Sigmoid colon (tissue), 7 donors: ENCODE results near the gene KRTAP4-3. TPM values are rescaled to one million over a fixed set of nuclear protein-coding genes. Genes with fewer than 3 reads are reported as not detected.

Experiments used
- DNase-seq: peaks from one replicate; pipeline ENCODE4 v3.0.0-alpha.2; 2019
- H3K27ac ChIP-seq, 4 donors: fragments of 200-600 bp; sonication (generic); one replicate each; pipeline ENCODE4 v1.5.1; 2016 to 2019; ENCODE audit warnings: mild to moderate bottlenecking in 1 of 4
- H3K27me3 ChIP-seq, 3 donors: fragments of 200-600 bp; sonication (generic); one replicate each; pipeline ENCODE4 v1.5.1; 2019; ENCODE audit warnings: mild to moderate bottlenecking in 1 of 3
- H3K36me3 ChIP-seq, 4 donors: fragments of 200-600 bp; sonication (generic); one replicate each; pipeline ENCODE4 v1.5.1; 2016 to 2019
- H3K4me1 ChIP-seq, 4 donors: fragments of 200-600 bp; sonication (generic); one replicate each; pipeline ENCODE4 v1.5.1; 2017 to 2019
- H3K4me3 ChIP-seq, 4 donors: fragments of 200-600 bp; sonication (generic); one replicate each; pipeline ENCODE4 v1.5.1; 2017 to 2019; ENCODE audit warnings: mild to moderate bottlenecking in 2 of 4, moderate library complexity in 1 of 4
- H3K9me3 ChIP-seq, 4 donors: fragments of 200-600 bp in 3 of 4; sonication (generic) in 3 of 4; one replicate each; pipeline versions ENCODE4 v1.5.1 to v1.6.1; 2013 to 2019
- CTCF ChIP-seq, 4 experiments: fragments of 450-650 bp in 3 of 4; fragments of 200-600 bp in 1 of 4; IDR thresholded peaks; one replicate each; pipeline ENCODE4 v1.5.1; 2016 to 2019; ENCODE audit warnings: antibody characterized with exemption in 4 of 4, mild to moderate bottlenecking in 3 of 4, moderate library complexity in 2 of 4
- EP300 ChIP-seq, 4 donors: sonication (generic); formaldehyde crosslinking; IDR thresholded peaks; one replicate each; pipeline ENCODE4 v1.6.1; 2017; ENCODE audit warnings: antibody characterized with exemption in 4 of 4
- POLR2A ChIP-seq, 2 donors: fragments of 450-650 bp; IDR thresholded peaks; one replicate each; pipeline ENCODE4 v1.6.1; 2016; ENCODE audit warnings: antibody characterized with exemption in 2 of 2, mild to moderate bottlenecking in 2 of 2, moderate library complexity in 2 of 2
- POLR2AphosphoS5 ChIP-seq, 4 donors: sonication (generic); formaldehyde crosslinking; IDR thresholded peaks; one replicate each; pipeline ENCODE4 v1.6.1; 2017; ENCODE audit warnings: antibody characterized with exemption in 4 of 4
- WGBS, 2 donors: extraction: QIAGEN DNeasy Blood & Tissue Kit; methylation state at CpG; one replicate each; pipeline ENCODE4 v1.1.7; 2013; 5-methylcytosine and 5-hydroxymethylcytosine counted together
- intact Hi-C: fragments of 100-400 bp; cut with DNase I; formaldehyde crosslinking; loops from one replicate; pipeline ENCODE4 v1.15.1; 2023
- polyA plus RNA-seq, 3 donors: library from polyadenylated mRNA; stranded (reverse); fragments of 200-250 nt; gene quantifications; one replicate each; pipeline ENCODE4 v1.2.3, GENCODE V29; 2013
- total RNA-seq, 4 donors: library from RNA; depleted of rRNA; stranded (reverse); fragments of >200 nt; gene quantifications; one replicate each; pipeline ENCODE4 v1.1.0, GENCODE V29; 2016
- donor health status: healthy with polysubstance abuse.
- donor health status: Bipolar disorder and iron deficiency.
- donor health status: healthy.

Gene KRTAP4-3
- total and polyA plus RNA-seq, 7 donors: not detected

GRCh38 chr17:41147531-41148204, 20.4 kb downstream of the KRTAP4-3 start:
- WGBS, 2 donors: 90 to 95% methylated on average over 2 of the region's 2 CpGs
- no peaks in the 10 kb centered on the region for H3K27me3 ChIP-seq
- H3K4me1 ChIP-seq: no peaks in the 10 kb centered on the region
- H3K27ac ChIP-seq: no peak overlapping the region
- intact Hi-C loops: no loop called here
- no peak for TF ChIP-seq POLR2AphosphoS5 (IDR thresholded peaks at IDR 0.05)
- TF ChIP-seq POLR2A (IDR thresholded peaks at IDR 0.05): no peak
- TF ChIP-seq CTCF (IDR thresholded peaks at IDR 0.05): no peak
- no peak for TF ChIP-seq EP300 (IDR thresholded peaks at IDR 0.05)
- H3K9me3 ChIP-seq: peaks cover 0 to 8% (median 3%) of the 10 kb centered on the region in 4 donors
- no peak overlapping the region for H3K4me3 ChIP-seq
- no peaks in the 10 kb centered on the region for H3K36me3 ChIP-seq
- DNase-seq: no peak

- Histone ChIP-seq H3K4me3 (no peak overlapping the region), H3K36me3 (no peaks in the 10 kb centered on the region), H3K4me1 (no peaks in the 10 kb centered on the region), H3K9me3 (peaks cover 0 to 11% (median 3%) of the 10 kb centered on the region in 4 donors), H3K27ac (no peak overlapping the region), H3K27me3 (no peaks in the 10 kb centered on the region)
- WGBS, 2 donors: 92 to 93% methylated on average over 2 of the region's 2 CpGs
- intact Hi-C loops: no loop called here
- TF ChIP-seq POLR2AphosphoS5 (IDR thresholded peaks at IDR 0.05): no peak
- TF ChIP-seq EP300 (IDR thresholded peaks at IDR 0.05): no peak
- no peak for TF ChIP-seq CTCF (IDR thresholded peaks at IDR 0.05)
- no peak for TF ChIP-seq POLR2A (IDR thresholded peaks at IDR 0.05)
- DNase-seq: no peak
Observed at GRCh38 chr17:41145261-41145660, 22.8 kb downstream of the KRTAP4-3 start.

GRCh38 chr17:41144846-41145245, 23.2 kb downstream of the KRTAP4-3 start:
- intact Hi-C loops: no loop called here

GRCh38 chr17:41141361-41141760, 26.7 kb downstream of the KRTAP4-3 start:
- Histone ChIP-seq H3K4me1 (no peaks in the 10 kb centered on the region), H3K27me3 (no peaks in the 10 kb centered on the region), H3K27ac (no peak overlapping the region), H3K9me3 (peaks cover 0 to 16% (median 4%) of the 10 kb centered on the region in 4 donors), H3K36me3 (no peaks in the 10 kb centered on the region), H3K4me3 (no peak overlapping the region)
- intact Hi-C loops: no loop called here
- DNase-seq: no peak
- TF ChIP-seq EP300 (IDR thresholded peaks at IDR 0.05): no peak
- no peak for TF ChIP-seq POLR2AphosphoS5 (IDR thresholded peaks at IDR 0.05)
- no peak for TF ChIP-seq POLR2A (IDR thresholded peaks at IDR 0.05)
- no peak for TF ChIP-seq CTCF (IDR thresholded peaks at IDR 0.05)

More at GRCh38 chr17:41144846-41145245, 23.2 kb downstream of the KRTAP4-3 start:
- TF ChIP-seq CTCF (IDR thresholded peaks at IDR 0.05) (no peak), POLR2AphosphoS5 (IDR thresholded peaks at IDR 0.05) (no peak), EP300 (IDR thresholded peaks at IDR 0.05) (no peak), POLR2A (IDR thresholded peaks at IDR 0.05) (no peak)
- Histone ChIP-seq H3K36me3 (no peaks in the 10 kb centered on the region), H3K4me1 (no peaks in the 10 kb centered on the region), H3K9me3 (peaks cover 0 to 15% (median 4%) of the 10 kb centered on the region in 4 donors), H3K4me3 (no peak overlapping the region), H3K27ac (no peak overlapping the region), H3K27me3 (no peaks in the 10 kb centered on the region)
- DNase-seq: no peak
- WGBS, 2 donors: 90 to 94% methylated on average over 1 of the region's 1 CpG
